Esophagus (tissue), 2 donors: ENCODE results near the gene CACYBP. TPM values are rescaled to one million over a fixed set of nuclear protein-coding genes. Genes with fewer than 3 reads are reported as not detected.

Source experiments
- H3K27ac ChIP-seq, 2 donors: one replicate each; pipeline ENCODE4 v1.5.1; 2013; ENCODE audit warnings: low read depth in 2 of 2, mild to moderate bottlenecking in 2 of 2, inconsistent platforms in 1 of 2, low read length in 1 of 2, moderate library complexity in 1 of 2
- H3K27me3 ChIP-seq, 2 donors: one replicate each; pipeline ENCODE4 v1.6.1; 2013; ENCODE audit warnings: low read length in 2 of 2, control low read depth in 1 of 2, mild to moderate bottlenecking in 1 of 2; ENCODE audit not compliant: insufficient read depth in 2 of 2, control insufficient read depth in 1 of 2
- H3K36me3 ChIP-seq, 2 donors: one replicate each; pipeline ENCODE4 v1.6.1; 2013; ENCODE audit warnings: low read length in 1 of 2; ENCODE audit not compliant: control insufficient read depth in 2 of 2, insufficient read depth in 2 of 2
- H3K4me1 ChIP-seq, 2 donors: one replicate each; pipeline ENCODE4 v1.6.1; 2013; ENCODE audit warnings: low read length in 1 of 2; ENCODE audit not compliant: control insufficient read depth in 2 of 2, insufficient read depth in 2 of 2
- H3K4me3 ChIP-seq, 2 donors: one replicate each; pipeline ENCODE4 v1.5.1; 2013; ENCODE audit warnings: low read length in 2 of 2, mild to moderate bottlenecking in 2 of 2, low read depth in 1 of 2, moderate library complexity in 1 of 2
- H3K9me3 ChIP-seq, 2 donors: one replicate each; pipeline ENCODE4 v1.6.1; 2013; ENCODE audit warnings: mild to moderate bottlenecking in 2 of 2, low read depth in 1 of 2, low read length in 1 of 2, moderate library complexity in 1 of 2; ENCODE audit not compliant: control insufficient read depth in 2 of 2, insufficient read depth in 1 of 2
- WGBS, 2 donors: extraction: QIAGEN DNeasy Blood & Tissue Kit; methylation state at CpG; one replicate each; pipeline ENCODE4 v1.1.7; 2013; 5-methylcytosine and 5-hydroxymethylcytosine counted together
- polyA plus RNA-seq, 2 donors: library from polyadenylated mRNA; stranded (reverse); fragments of 200-250 nt; gene quantifications; one replicate each; pipeline ENCODE4 v1.2.3, GENCODE V29; 2013
- donor health status: healthy with polysubstance abuse.
- donor health status: Bipolar disorder and iron deficiency.

Gene CACYBP
- polyA plus RNA-seq, 2 donors: 24.2 to 66.8 TPM

GRCh38 chr1:174990382-174990999 lies 9.3 kb upstream of the CACYBP start:
- 23 to 30% methylated on average over 6 of the region's 6 CpGs for WGBS, 2 donors
- H3K4me3 ChIP-seq: peak overlapping the region; percentile 27 to 47
- H3K27ac ChIP-seq: peak overlapping the region in 1 of 2 donors; percentile 70
- H3K27me3 ChIP-seq: no peaks in the 10 kb centered on the region
- H3K36me3 ChIP-seq: no peaks in the 10 kb centered on the region
- H3K4me1 ChIP-seq: no peaks in the 10 kb centered on the region
- H3K9me3 ChIP-seq: no peaks in the 10 kb centered on the region

GRCh38 chr1:174991473-174991872 lies 8.3 kb upstream of the CACYBP start:
- 91 to 92% methylated on average over 1 of the region's 1 CpG for WGBS, 2 donors
- no peak overlapping the region for H3K4me3 ChIP-seq
- H3K27me3 ChIP-seq: no peaks in the 10 kb centered on the region
- H3K4me1 ChIP-seq: no peaks in the 10 kb centered on the region
- no peak overlapping the region for H3K27ac ChIP-seq
- no peaks in the 10 kb centered on the region for H3K9me3 ChIP-seq
- no peaks in the 10 kb centered on the region for H3K36me3 ChIP-seq

GRCh38 chr1:174995121-174995520 lies 4.6 kb upstream of the CACYBP start:
- Histone ChIP-seq H3K4me3 (no peak overlapping the region), H3K27me3 (no peaks in the 10 kb centered on the region), H3K9me3 (no peaks in the 10 kb centered on the region), H3K4me1 (no peaks in the 10 kb centered on the region), H3K27ac (no peak overlapping the region), H3K36me3 (no peaks in the 10 kb centered on the region)
- 64 to 69% methylated on average over 3 of the region's 3 CpGs for WGBS, 2 donors

- 92 to 100% methylated on average over 1 of the region's 1 CpG for WGBS, 2 donors
- Histone ChIP-seq H3K4me3 (no peak overlapping the region), H3K9me3 (no peaks in the 10 kb centered on the region), H3K36me3 (no peaks in the 10 kb centered on the region), H3K27ac (no peak overlapping the region), H3K27me3 (no peaks in the 10 kb centered on the region), H3K4me1 (no peaks in the 10 kb centered on the region)
Observed at GRCh38 chr1:174995916-174996315, 3.8 kb upstream of the CACYBP start.

- no peaks in the 10 kb centered on the region for H3K9me3 ChIP-seq
- H3K4me3 ChIP-seq: no peak overlapping the region
- H3K36me3 ChIP-seq: no peaks in the 10 kb centered on the region
- no peaks in the 10 kb centered on the region for H3K4me1 ChIP-seq
- no peak overlapping the region for H3K27ac ChIP-seq
- 15 to 17% methylated on average over 1 of the region's 1 CpG for WGBS, 2 donors
- H3K27me3 ChIP-seq: no peaks in the 10 kb centered on the region
Observed at GRCh38 chr1:174996476-174996875, 3.3 kb upstream of the CACYBP start.

- Histone ChIP-seq H3K9me3 (no peaks in the 10 kb centered on the region), H3K4me3 (no peak overlapping the region), H3K4me1 (no peaks in the 10 kb centered on the region), H3K36me3 (no peaks in the 10 kb centered on the region), H3K27ac (no peak overlapping the region), H3K27me3 (no peaks in the 10 kb centered on the region)
- 82 to 86% methylated on average over 3 of the region's 3 CpGs for WGBS, 2 donors
Observed at GRCh38 chr1:174997041-174997440, 2.7 kb upstream of the CACYBP start.

GRCh38 chr1:174998569-174999215 lies 1.1 kb upstream of the CACYBP start:
- H3K27me3 ChIP-seq: no peaks in the 10 kb centered on the region
- peak overlapping the region; percentile 98 to 99 for H3K4me3 ChIP-seq
- WGBS, 2 donors: 11 to 17% methylated on average over 19 of the region's 19 CpGs
- no peaks in the 10 kb centered on the region for H3K9me3 ChIP-seq
- H3K4me1 ChIP-seq: no peaks in the 10 kb centered on the region
- no peaks in the 10 kb centered on the region for H3K36me3 ChIP-seq
- peak overlapping the region; percentile 98 to 100 for H3K27ac ChIP-seq

- H3K4me3 ChIP-seq: peak overlapping the region; percentile 98 to 99
- H3K9me3 ChIP-seq: no peaks in the 10 kb centered on the region
- H3K4me1 ChIP-seq: no peaks in the 10 kb centered on the region
- H3K27me3 ChIP-seq: no peaks in the 10 kb centered on the region
- H3K36me3 ChIP-seq: no peaks in the 10 kb centered on the region
- H3K27ac ChIP-seq: peak overlapping the region; percentile 98 to 100
- WGBS, 2 donors: 0% methylated on average over 58 of the region's 58 CpGs
Observed at GRCh38 chr1:174999216-174999935, 371 bp upstream of the CACYBP start.

GRCh38 chr1:175000697-175001187 lies 995 bp downstream of the CACYBP start:
- 1 to 4% methylated on average over 5 of the region's 5 CpGs for WGBS, 2 donors
- Histone ChIP-seq H3K4me3 (peak overlapping the region; percentile 98 to 99), H3K36me3 (no peaks in the 10 kb centered on the region), H3K27me3 (no peaks in the 10 kb centered on the region), H3K4me1 (no peaks in the 10 kb centered on the region), H3K9me3 (no peaks in the 10 kb centered on the region), H3K27ac (peak overlapping the region; percentile 93 to 98)
